Hypothalamus (tissue), 51 donors: ENCODE results near the gene CFLAR.
"Not testable (repeated sequence)": the region's sequence is repeated elsewhere in the genome, so short reads cannot be mapped to it uniquely, and the experiment has no call there.

Experiments used
- DNase-seq, 51 donors: peaks; one replicate each; lab custom pipeline; 2025; lab: John Stamatoyannopoulos, UW

Gene CFLAR

DNA sequence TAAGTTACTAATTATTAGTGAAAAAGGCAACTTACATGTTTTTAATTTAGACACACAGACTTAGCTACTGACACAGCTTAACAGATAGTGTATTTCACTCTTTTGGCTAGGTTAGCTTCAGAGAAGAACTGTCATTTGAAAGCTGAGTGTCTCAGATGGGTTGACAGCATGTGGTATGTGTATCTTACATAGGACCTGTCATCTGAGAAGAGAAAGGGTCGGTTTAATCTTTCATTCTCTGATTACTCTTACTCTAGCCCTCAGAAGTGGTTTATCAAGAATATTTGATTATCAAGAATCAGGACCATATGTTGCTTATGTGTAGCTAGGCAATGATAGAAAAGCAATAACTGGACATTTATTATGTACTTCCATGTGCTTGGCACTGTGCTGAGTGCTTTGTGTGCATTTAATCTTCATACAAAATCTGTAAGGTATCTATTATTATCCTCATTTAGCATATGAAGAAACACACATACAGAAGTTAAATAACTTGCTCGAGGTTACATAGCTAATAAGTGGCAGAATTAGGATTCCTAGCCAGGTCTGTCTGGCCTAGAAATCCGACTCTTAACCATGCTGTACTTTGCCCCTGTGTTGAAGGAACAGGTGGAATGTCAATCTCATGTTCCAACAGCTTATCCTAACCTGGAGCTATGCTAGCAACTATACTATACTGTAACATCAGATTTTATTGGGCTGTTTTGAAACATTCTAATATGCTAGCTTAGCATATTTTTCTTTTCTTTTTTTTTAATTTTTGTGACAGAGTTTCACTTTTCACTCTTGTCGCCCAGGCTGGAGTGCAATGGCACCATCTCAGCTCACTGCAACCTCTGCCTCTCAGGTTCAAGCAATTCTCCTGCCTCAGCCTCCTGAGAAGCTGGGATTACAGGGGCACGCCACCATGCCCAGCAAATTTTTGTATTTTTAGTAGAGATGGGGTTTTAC is 28.4 kb downstream of the CFLAR start:
- DNase-seq = no peak

GRCh38 chr2:201148434-201148990 is 32.5 kb downstream of the CFLAR start:
- DNase-seq = no peak

GRCh38 chr2:201149064-201149820 is 33.3 kb downstream of the CFLAR start:
- DNase-seq = peak in 1 of 51 donors; percentile 13

DNA sequence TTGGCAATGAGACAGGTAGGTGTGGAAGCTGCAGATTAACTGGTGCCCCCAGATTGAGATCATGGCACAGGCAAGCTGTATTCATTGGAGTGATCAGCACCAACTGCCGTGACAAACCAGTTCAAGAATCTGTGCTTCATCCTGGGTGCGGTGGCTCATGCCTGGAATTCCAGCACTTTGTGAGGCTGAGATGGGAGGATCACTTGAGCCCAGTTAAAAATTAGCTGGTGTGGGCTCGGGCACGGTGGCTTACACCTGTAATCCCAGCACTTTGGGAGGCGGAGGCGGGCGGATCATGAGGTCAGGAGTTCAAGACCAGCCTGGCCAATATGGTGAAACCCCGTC is 33.8 kb downstream of the CFLAR start:
- DNase-seq = not testable (repeated sequence)

- no peak for DNase-seq
Observed at GRCh38 chr2:201150454-201151020, 34.6 kb downstream of the CFLAR start.

GRCh38 chr2:201151127-201151981 is 35.4 kb downstream of the CFLAR start:
- DNase-seq = peak in 1 of 51 donors; percentile 12

DNA sequence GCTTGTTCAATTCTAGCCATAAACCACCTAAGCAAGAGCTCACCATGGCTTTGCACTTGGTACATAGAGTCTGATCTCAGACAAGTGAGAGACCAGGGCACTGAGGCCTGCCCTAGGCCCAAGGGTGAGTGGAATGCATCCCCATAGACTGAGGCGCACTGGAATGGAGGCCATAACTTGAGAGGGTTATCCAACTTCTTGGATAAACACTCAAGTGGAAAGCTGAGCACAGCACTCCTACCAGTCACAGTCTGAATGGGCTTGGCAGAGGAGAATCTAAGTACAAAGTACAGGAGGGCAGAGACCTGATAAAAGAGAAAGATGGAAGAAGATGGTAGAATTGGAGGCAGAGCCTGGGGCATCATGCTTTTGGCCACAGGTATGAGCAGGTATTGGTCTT is 36.6 kb downstream of the CFLAR start:
- no peak for DNase-seq

DNA sequence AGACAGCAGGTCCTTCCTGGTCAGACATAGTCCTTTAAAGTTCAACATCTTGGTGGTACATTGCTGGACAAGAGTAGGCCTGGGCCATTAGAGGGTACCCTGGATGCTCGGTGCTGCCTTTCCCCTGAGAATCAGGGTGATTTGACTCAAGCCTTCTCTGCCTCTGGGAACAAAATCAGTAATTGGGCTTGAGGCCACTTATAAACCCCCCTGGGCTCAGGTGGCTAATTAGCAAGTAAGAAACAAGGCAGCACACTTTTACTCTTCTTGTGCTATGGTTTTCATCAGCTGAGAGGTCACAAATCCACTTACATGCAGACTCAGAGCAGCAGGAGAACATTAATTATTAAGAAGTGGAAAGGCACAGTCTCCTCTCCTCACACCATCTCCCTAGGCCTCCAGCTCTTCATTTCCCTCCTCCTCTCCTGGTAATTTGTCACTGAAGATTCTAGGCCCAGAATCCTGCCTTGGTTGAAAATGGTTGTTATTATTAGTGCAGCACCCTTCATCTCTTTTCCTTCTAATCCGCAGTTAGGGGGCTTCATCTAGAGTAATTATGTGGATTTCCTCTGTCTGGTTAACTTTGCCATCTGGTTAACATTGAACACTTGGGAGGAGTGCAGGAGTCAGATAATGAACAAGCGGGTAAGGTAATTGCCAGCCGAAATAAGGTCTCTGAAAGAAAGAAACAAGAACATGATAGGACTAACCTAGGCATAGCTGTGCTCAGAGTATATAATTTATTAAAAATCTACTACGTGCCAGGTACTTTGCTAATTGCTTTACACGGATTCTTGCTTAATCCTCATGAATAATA is 37.2 kb downstream of the CFLAR start:
- no peak for DNase-seq

DNA sequence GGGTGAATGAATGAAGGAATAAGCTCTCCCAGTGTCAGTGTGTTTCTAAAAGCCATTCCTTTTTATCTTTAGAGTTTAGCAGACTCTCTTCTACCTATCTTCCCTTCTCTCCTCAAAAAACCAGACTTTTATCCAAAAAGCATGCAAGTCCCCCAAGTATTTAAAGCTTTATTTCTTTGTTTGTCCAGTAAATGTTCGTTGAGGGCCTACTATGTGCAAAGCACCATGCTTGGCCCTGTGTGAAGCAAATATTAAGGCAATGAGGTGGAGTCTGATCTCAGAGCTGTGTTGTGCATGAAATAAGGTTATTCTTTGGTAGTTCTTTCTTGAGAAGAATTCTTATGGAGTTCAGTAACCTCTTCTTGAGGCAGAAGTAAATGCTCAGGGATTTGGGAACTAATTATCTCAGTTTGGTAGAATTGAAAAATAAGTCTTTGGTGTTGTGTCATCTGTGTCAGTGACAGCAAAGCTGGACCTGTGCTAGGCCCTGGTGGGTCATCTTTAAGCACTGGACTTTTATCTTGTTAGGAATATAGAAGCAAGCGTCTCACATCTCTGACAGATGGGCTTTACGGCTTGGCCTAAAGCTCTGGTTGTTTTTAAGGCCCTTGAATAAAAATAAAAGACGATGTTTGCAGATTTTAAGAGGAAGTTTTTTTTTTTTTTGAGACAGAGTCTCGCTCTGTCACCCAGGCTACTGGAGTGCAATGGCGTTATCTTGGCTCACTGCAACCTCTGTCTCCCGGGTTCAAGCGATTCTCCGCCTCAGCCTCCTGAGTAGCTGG is 38.8 kb downstream of the CFLAR start:
- DNase-seq = no peak

DNA sequence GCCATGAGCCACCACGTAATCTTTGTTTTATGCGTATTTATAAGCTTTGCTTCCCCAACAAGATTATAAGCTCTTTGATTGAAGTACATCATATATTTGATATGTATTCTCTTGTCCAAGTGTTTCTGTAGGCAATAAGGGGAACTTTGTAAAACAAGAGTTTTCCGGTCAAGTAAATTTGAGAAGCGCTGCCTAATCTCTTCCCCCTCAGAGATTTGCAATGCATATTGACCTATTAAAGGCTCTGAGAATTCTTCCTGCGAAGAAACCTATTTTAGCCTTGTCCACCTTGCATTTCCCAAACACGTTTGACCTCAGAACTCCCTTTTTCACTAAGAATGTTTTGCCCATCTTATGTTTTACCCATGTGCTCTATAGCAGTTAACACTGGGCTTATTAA is 40.1 kb downstream of the CFLAR start:
- DNase-seq = no peak

DNA sequence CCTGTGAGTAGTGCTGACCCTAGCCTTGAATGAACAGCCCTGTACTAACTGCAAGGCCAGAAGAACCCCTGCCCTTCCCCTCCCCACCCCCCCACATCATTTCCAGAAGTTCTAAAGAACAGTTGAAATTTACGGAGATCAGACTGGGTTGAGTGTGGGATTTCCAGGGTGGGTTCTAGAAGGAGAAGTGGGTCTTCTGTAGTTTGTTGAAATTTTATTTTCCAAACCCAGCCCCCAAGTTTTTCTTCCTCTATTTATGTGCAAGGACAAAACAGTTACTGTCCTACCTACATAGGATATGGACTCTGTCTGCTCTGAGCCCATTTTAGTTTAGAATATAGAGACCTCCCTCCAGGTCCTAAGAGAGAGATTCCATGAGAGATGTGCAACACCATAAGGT is 40.7 kb downstream of the CFLAR start:
- no peak for DNase-seq

DNA sequence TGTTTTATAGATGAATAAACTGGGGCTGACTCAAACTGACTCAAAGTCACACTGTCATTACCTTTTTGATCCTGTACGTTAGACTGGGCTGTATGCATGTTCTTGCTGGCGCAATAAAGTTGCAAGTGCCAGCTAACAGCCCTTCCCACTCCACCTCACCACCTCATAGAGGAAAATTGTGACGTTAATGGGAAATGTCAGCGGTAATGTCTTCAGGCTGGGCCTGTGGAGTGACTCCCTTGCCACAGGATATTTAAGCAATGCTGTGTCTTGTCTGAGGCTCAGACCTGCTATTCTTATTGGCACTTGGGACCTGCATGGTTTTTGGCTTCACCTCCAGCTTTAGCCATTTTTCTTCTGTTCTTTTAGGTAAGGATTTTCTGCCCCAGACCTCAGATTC is 41.7 kb downstream of the CFLAR start:
- peak in 1 of 51 donors; percentile 8 for DNase-seq

DNA sequence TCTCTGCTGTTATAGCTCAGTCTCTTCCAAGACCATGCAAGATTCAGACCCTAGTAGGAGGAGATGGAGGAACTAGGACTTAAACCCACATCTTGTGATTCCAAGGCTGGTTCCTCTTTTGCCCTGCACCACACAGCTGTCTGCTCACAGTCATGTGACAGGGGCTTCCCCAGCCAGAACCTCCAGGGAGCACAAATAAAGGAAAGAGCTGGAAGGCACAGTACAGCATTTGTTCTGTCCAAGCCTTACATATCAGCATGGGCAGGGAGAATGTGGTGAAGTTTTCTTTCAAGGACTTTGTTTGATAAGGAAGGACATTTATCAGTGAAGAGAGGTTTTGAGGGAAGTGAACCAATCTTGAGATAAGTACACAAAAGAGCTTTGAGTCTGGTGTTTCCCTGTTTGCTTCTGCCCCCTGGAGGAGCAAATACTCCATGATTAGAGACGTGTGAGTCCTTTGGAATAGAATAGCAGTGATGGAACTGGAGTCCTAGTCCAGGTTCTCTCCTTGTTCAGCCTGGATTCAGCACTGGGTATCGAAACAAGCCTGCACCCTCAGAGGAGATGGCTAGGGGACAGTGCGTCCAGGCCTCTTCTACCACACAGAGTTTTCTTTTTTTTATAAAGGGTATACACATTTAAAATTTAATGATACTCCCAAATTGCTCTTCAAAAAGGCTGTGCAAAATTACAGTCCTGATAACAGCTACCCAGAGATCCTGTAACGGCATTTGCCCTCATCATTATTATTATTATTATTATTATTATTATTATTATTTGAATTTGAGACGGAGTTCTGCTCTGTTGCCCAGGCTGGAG is 42.4 kb downstream of the CFLAR start:
- DNase-seq = peak in 45 of 51 donors; percentile 2 to 93 (median 50)

DNA sequence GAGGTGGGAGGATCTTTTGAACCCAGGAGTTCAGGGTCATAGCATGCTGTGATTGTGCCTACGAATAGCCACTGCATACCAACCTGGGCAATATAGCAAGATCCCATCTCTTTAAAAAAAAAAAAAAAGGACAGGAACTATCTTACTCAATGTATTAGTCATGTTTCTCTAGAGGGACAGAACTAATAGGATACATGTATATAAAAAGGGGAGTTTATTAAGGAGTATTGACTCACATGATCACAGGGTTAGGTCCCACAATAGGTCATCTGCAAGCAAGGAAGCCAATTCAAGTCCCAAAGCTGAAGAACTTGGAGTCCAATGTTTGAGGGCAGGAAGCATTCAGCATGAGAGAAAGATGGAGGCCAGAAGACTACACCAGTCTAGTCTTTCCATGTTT is 48.2 kb downstream of the CFLAR start:
- no peak for DNase-seq

DNA sequence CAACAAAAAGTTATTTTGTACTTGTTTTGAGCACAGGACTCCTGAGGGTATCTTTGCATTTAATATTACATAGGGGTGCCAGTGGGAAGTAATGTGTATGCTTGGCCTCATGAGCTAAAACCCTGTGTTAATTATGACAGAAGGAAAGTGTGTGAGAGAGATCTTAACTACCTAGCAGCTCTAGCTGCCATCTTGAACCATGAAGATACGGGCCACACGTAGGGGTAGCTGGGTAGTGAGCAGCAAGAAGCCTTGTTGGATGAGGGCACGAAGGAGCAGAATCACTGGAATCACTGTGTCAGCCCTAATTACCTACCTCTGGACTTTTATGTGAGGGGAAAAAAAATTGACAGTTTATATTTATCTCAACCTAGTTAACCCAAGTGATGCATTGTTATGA is 51.6 kb downstream of the CFLAR start:
- no peak for DNase-seq

DNA sequence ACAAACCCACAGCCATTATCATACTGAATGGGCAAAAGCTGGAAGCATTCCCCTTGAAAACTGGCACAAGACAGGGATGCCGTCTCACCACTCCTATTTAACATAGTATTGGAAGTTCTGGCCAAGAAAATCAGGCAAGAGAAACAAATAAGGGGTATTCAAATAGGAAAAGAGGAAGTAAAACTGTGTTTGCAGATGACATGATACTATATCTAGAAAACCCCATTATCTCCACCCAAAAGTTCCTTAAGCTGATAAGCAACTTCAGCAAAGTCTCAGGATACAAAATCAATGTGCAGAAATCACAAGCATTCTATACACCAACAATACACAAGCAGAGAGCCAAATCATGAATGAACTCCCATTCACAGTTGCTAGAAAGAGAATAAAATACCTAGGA is 52.5 kb downstream of the CFLAR start:
- not testable (repeated sequence) for DNase-seq

DNA sequence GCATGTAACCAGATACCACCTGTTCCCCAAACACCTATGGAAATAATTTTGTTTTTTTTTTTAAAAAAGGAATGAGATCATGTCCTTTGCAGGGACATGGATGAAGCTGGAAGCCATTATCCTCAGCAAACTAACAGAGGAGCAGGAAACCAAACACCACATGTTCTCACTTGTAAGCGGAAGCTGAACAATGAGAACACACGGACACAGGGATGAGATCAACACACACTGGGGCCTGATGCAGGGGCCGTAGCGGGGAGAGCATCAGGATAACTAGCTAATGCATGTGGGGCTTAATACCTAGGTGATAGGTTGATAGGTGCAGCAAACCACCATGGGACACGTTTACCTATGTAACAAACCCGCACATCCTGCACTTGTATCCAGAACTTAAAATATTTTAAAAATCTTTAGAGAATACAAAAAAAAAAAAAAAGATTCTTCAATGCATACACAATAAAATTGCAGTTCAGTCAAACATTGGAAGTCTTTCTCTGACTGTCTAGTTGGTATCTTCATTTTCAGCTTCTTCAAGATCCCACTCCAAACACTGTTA is 55.4 kb downstream of the CFLAR start:
- no peak for DNase-seq
